ENCODE measurements around the gene MCRIP1. TPM values are rescaled to one million over a fixed set of nuclear protein-coding genes. Genes with fewer than 3 reads are reported as not detected.
A peak's percentile ranks its signal among the peaks of the same experiment; 100 is the strongest.

The MCRIP1 gene
- total RNA-seq, 4 donors from 2014 or later, result 55.2 to 88.6 (median 83.7) TPM

- peaks cover 25 to 43% of the 10 kb centered on the region in 2 donors for H3K4me1 ChIP-seq
Measured at GRCh38 chr17:81865733-81866439, 32.8 kb upstream of the MCRIP1 start.

GRCh38 chr17:81865358-81865732 is 32.3 kb upstream of the MCRIP1 start:
- Histone ChIP-seq H3K4me3 (replicated peaks in 1 of 3) (no peak overlapping the region), H3K4me1 (peaks cover 24 to 42% of the 10 kb centered on the region in 2 donors), H3K9me3 (no peaks in the 10 kb centered on the region), H3K36me3 (peaks cover 20 to 22% of the 10 kb centered on the region in 2 donors), H3K27me3 (no peaks in the 10 kb centered on the region), H3K27ac (no peak overlapping the region)
- 91 to 93% methylated on average over 8 of the region's 8 CpGs for WGBS, 2 donors
- DNase-seq, result no peak
- intact Hi-C loops (cut with DNase I), result no loop called here
- TF ChIP-seq, protein P1, sequence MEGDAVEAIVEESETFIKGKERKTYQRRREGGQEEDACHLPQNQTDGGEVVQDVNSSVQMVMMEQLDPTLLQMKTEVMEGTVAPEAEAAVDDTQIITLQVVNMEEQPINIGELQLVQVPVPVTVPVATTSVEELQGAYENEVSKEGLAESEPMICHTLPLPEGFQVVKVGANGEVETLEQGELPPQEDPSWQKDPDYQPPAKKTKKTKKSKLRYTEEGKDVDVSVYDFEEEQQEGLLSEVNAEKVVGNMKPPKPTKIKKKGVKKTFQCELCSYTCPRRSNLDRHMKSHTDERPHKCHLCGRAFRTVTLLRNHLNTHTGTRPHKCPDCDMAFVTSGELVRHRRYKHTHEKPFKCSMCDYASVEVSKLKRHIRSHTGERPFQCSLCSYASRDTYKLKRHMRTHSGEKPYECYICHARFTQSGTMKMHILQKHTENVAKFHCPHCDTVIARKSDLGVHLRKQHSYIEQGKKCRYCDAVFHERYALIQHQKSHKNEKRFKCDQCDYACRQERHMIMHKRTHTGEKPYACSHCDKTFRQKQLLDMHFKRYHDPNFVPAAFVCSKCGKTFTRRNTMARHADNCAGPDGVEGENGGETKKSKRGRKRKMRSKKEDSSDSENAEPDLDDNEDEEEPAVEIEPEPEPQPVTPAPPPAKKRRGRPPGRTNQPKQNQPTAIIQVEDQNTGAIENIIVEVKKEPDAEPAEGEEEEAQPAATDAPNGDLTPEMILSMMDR (IDR thresholded peaks at IDR 0.05), result no peak
- TF ChIP-seq POLR2A (IDR thresholded peaks at IDR 0.05), result no peak

More at GRCh38 chr17:81865733-81866439, 32.8 kb upstream of the MCRIP1 start:
- no peak overlapping the region for H3K27ac ChIP-seq
- DNase-seq, result peak; percentile 52 to 68
- no peak overlapping the region for H3K4me3 ChIP-seq (replicated peaks in 1 of 3)
- H3K36me3 ChIP-seq, result peaks cover 20 to 22% of the 10 kb centered on the region in 2 donors
- 72 to 74% methylated on average over 8 to 14 of the region's 18 CpGs for whole genome bisulfite sequencing, 2 donors
- TF ChIP-seq POLR2A (IDR thresholded peaks at IDR 0.05), result no peak
- TF ChIP-seq, protein P1 (IDR thresholded peaks at IDR 0.05), result no peak
- no peaks in the 10 kb centered on the region for H3K9me3 ChIP-seq
- H3K27me3 ChIP-seq, result no peaks in the 10 kb centered on the region
- intact Hi-C loops (cut with DNase I), result no loop called here

GRCh38 chr17:81863833-81864768 is 31.0 kb upstream of the MCRIP1 start:
- Histone ChIP-seq H3K27ac (no peak overlapping the region), H3K36me3 (peaks cover 12 to 17% of the 10 kb centered on the region in 2 donors), H3K4me1 (peaks cover 17 to 33% of the 10 kb centered on the region in 2 donors), H3K9me3 (no peaks in the 10 kb centered on the region), H3K27me3 (no peaks in the 10 kb centered on the region), H3K4me3 (replicated peaks in 1 of 3) (no peak overlapping the region)
- TF ChIP-seq, protein P1 (IDR thresholded peaks at IDR 0.05), result no peak
- no peak for TF ChIP-seq POLR2A (IDR thresholded peaks at IDR 0.05)
- no peak for DNase-seq
- 66 to 79% methylated on average over 4 to 9 of the region's 9 CpGs for WGBS, 2 donors
- intact Hi-C loops (cut with DNase I), result no loop called here

- intact Hi-C loops (cut with DNase I), result no loop called here
- Histone ChIP-seq H3K4me1 (peaks cover 20 to 38% of the 10 kb centered on the region in 2 donors), H3K4me3 (replicated peaks in 1 of 3) (no peak overlapping the region), H3K27ac (no peak overlapping the region), H3K9me3 (no peaks in the 10 kb centered on the region), H3K27me3 (no peaks in the 10 kb centered on the region), H3K36me3 (peaks cover 7 to 14% of the 10 kb centered on the region in 2 donors)
- 85 to 93% methylated on average over 6 of the region's 6 CpGs for whole genome bisulfite sequencing, 2 donors
- no peak for DNase-seq
- TF ChIP-seq POLR2A (IDR thresholded peaks at IDR 0.05), result no peak
- TF ChIP-seq, protein P1 (IDR thresholded peaks at IDR 0.05), result no peak
Measured at GRCh38 chr17:81863123-81863675, 30.1 kb upstream of the MCRIP1 start.

All from thyroid gland (tissue), 4 donors.